HepG2 (cell line): ENCODE measurements around the gene MFRP. TPM values are rescaled to one million over a fixed set of nuclear protein-coding genes. Genes with fewer than 3 reads are reported as not detected.

ENCODE experiments used
- CBX1 ChIP-seq: IDR thresholded peaks from one replicate; pipeline ENCODE4 v1.6.1; 2016; ENCODE audit warnings: antibody characterized with exemption, low read depth
- DPF2 ChIP-seq: sonication (generic); formaldehyde crosslinking; IDR thresholded peaks from 2 replicates; pipeline ENCODE4 v1.4.0; 2020; ENCODE audit warnings: mild to moderate bottlenecking, low read depth, missing genetic modification reagents, borderline replicate concordance
- DR1 ChIP-seq: sonication (generic); formaldehyde crosslinking; IDR thresholded peaks from 2 replicates; pipeline ENCODE4 v1.8.0; 2021; ENCODE audit warnings: mild to moderate bottlenecking, missing genetic modification reagents, inconsistent platforms
- HNRNPLL ChIP-seq: fragments of 200-400 bp; formaldehyde crosslinking; IDR thresholded peaks from 2 replicates; pipeline ENCODE4 v1.6.1; 2017; ENCODE audit warnings: mild to moderate bottlenecking, low read depth, low read length; ENCODE audit not compliant: poor library complexity, severe bottlenecking
- IKZF5 ChIP-seq: IDR thresholded peaks from 2 replicates; pipeline ENCODE4 v1.6.1; 2018; ENCODE audit warnings: missing genetic modification reagents, mild to moderate bottlenecking, missing compliant biosample characterization
- KLF9 ChIP-seq: IDR thresholded peaks from 2 replicates; pipeline ENCODE4 v1.6.1; 2016; ENCODE audit warnings: low read depth
- PATZ1 ChIP-seq: sonication (generic); formaldehyde crosslinking; IDR thresholded peaks from 2 replicates; pipeline ENCODE4 v1.4.0; 2020; ENCODE audit warnings: missing genetic modification reagents
- PHF20 ChIP-seq: sonication (generic); formaldehyde crosslinking; IDR thresholded peaks from 2 replicates; pipeline ENCODE4 v1.5.0; 2020; ENCODE audit warnings: mild to moderate bottlenecking, missing genetic modification reagents
- POLR2AphosphoS2 ChIP-seq: IDR thresholded peaks from 2 replicates; pipeline ENCODE4 v1.6.1; 2011; ENCODE audit warnings: low read depth, low read length, improper control_type of control experiment
- RARA ChIP-seq: IDR thresholded peaks from 2 replicates; pipeline ENCODE4 v1.6.1; 2016; ENCODE audit warnings: missing genetic modification reagents, missing compliant biosample characterization
- SAP130 ChIP-seq: IDR thresholded peaks from 2 replicates; pipeline ENCODE4 v1.6.1; 2016; ENCODE audit warnings: low read depth
- SMYD3 ChIP-seq: sonication (generic); formaldehyde crosslinking; IDR thresholded peaks from 2 replicates; pipeline ENCODE4 v1.8.1; 2023; ENCODE audit warnings: mild to moderate bottlenecking, missing genetic modification reagents
- SOX5 ChIP-seq: IDR thresholded peaks from 2 replicates; pipeline ENCODE4 v1.6.1; 2016; ENCODE audit warnings: borderline replicate concordance
- TBL1XR1 ChIP-seq: fragments of 150-350 bp; IDR thresholded peaks from 2 replicates; pipeline ENCODE4 v1.6.1; 2014; ENCODE audit warnings: borderline replicate concordance, low read length; ENCODE audit not compliant: partially characterized antibody
- ZNF18 ChIP-seq: sonication (generic); formaldehyde crosslinking; IDR thresholded peaks from 2 replicates; pipeline ENCODE4 v1.8.0; 2022; ENCODE audit warnings: mild to moderate bottlenecking, missing genetic modification reagents; ENCODE audit not compliant: insufficient replicate concordance
- ZNF562 ChIP-seq: sonication (generic); formaldehyde crosslinking; IDR thresholded peaks from 2 replicates; pipeline ENCODE4 v1.8.0; 2022; ENCODE audit warnings: missing genetic modification reagents, borderline replicate concordance
- ZNF652 ChIP-seq: IDR thresholded peaks from 2 replicates; pipeline ENCODE4 v1.6.1; 2016; ENCODE audit warnings: low read depth, borderline replicate concordance
- polyA plus RNA-seq, 8 experiments: library from polyadenylated mRNA; depleted of rRNA in 3 of 8; stranded (reverse) in 7 of 8; unstranded in 1 of 8; fragments of >200 nt; fragmentation: Illumina TruSeq in 4 of 8; extraction: Trizol in 4 of 8; gene quantifications; 2 replicates each; pipeline versions ENCODE4 v1.2.1 to v1.2.3, GENCODE V29; 2011 to 2016; ENCODE audit warnings: low read depth in 4 of 8, missing spikeins in 1 of 8, mixed read lengths in 1 of 8; ENCODE audit not compliant: insufficient read depth in 1 of 8
- total RNA-seq, 5 experiments: library from RNA; depleted of rRNA; stranded (reverse); fragments of >200 nt; fragmentation: Illumina TruSeq; extraction: Trizol; gene quantifications; 2 replicates each; pipeline ENCODE4 v1.2.3, GENCODE V29; 2016; ENCODE audit warnings: low read depth in 1 of 5
- TF ChIP-seq, protein P1 (sequence below): sonication (generic); formaldehyde crosslinking; IDR thresholded peaks from 2 replicates; pipeline ENCODE4 v1.5.0; 2020; ENCODE audit warnings: mild to moderate bottlenecking, missing genetic modification reagents, borderline replicate concordance

The MFRP gene
- total and polyA plus RNA-seq, 2 of the 13 experiments (the other 11 are each of a cell fraction or from before 2014, with no cell fraction given): not detected

- TF ChIP-seq ZNF562 (CRISPR knock-in tag) (no peak), POLR2AphosphoS2 (no peak), KLF9 (CRISPR knock-in tag) (0 out of 2 replicates have a peak, but pooled peaks have one; percentile 55), DR1 (0 out of 2 replicates have a peak, but pooled peaks have one; percentile 53), SAP130 (CRISPR knock-in tag) (peak; percentile 99), CBX1 (no peak), PHF20 (CRISPR knock-in tag) (peak; percentile 17; the same call in 1 of the 2 replicates), RARA (CRISPR knock-in tag) (peak; percentile 94), ZNF652 (CRISPR knock-in tag) (no peak; the same call in 1 of the 2 replicates), PATZ1 (CRISPR knock-in tag) (peak; percentile 64), HNRNPLL (peak; percentile 36), ZNF18 (CRISPR knock-in tag) (peak; percentile 41), DPF2 (CRISPR knock-in tag) (0 out of 2 replicates have a peak, but pooled peaks have one; percentile 42), SOX5 (peak; percentile 60; the same call in 1 of the 2 replicates), SMYD3 (CRISPR knock-in tag) (no peak), TBL1XR1 (peak; percentile 83), IKZF5 (peak; percentile 56; the same call in 1 of the 2 replicates)
- TF ChIP-seq, protein P1, sequence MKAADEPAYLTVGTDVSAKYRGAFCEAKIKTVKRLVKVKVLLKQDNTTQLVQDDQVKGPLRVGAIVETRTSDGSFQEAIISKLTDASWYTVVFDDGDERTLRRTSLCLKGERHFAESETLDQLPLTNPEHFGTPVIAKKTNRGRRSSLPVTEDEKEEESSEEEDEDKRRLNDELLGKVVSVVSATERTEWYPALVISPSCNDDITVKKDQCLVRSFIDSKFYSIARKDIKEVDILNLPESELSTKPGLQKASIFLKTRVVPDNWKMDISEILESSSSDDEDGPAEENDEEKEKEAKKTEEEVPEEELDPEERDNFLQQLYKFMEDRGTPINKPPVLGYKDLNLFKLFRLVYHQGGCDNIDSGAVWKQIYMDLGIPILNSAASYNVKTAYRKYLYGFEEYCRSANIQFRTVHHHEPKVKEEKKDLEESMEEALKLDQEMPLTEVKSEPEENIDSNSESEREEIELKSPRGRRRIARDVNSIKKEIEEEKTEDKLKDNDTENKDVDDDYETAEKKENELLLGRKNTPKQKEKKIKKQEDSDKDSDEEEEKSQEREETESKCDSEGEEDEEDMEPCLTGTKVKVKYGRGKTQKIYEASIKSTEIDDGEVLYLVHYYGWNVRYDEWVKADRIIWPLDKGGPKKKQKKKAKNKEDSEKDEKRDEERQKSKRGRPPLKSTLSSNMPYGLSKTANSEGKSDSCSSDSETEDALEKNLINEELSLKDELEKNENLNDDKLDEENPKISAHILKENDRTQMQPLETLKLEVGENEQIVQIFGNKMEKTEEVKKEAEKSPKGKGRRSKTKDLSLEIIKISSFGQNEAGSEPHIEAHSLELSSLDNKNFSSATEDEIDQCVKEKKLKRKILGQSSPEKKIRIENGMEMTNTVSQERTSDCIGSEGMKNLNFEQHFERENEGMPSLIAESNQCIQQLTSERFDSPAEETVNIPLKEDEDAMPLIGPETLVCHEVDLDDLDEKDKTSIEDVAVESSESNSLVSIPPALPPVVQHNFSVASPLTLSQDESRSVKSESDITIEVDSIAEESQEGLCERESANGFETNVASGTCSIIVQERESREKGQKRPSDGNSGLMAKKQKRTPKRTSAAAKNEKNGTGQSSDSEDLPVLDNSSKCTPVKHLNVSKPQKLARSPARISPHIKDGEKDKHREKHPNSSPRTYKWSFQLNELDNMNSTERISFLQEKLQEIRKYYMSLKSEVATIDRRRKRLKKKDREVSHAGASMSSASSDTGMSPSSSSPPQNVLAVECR (CRISPR knock-in tag): peak; percentile 86
Observed at GRCh38 chr11:119368121-119369034, 21.9 kb upstream of the MFRP start (continued).
